Hematopoietic multipotent progenitor cell treated with erythropoietin and hydrocortisone succinate and interleukin-3 and kit ligand, for 17 days (in vitro differentiated cells): ENCODE measurements around the gene PREP.
"Not testable (repeated sequence)": the region's sequence is repeated elsewhere in the genome, so short reads cannot be mapped to it uniquely, and the experiment has no call there.

Experiments
- DNase-seq: peaks from one replicate; pipeline ENCODE4 v3.0.0-alpha.2; 2015; ENCODE audit warnings: low spot score

PREP gene

DNA sequence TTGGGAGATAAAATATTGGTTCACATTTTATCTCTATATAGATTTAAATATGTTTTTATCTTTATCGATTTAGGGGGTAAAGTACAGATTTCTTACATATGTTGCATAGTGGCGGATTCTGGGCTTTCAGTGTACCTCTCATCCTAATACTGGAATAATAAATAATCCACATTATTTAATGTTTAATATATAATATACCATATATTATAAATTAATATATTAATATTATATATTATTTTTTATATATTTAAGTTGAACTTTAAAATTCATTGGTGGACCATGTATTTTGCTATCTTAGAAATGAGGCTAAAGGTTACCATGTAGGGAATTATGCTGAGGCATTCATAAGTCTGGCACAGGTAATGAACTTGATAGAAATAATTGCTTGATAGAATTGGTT is 133.5 kb downstream of the PREP start:
- no peak for DNase-seq

- DNase-seq = no peak
These were observed 138.9 kb downstream of the PREP start for GRCh38 chr6:105263685-105264610.

DNA sequence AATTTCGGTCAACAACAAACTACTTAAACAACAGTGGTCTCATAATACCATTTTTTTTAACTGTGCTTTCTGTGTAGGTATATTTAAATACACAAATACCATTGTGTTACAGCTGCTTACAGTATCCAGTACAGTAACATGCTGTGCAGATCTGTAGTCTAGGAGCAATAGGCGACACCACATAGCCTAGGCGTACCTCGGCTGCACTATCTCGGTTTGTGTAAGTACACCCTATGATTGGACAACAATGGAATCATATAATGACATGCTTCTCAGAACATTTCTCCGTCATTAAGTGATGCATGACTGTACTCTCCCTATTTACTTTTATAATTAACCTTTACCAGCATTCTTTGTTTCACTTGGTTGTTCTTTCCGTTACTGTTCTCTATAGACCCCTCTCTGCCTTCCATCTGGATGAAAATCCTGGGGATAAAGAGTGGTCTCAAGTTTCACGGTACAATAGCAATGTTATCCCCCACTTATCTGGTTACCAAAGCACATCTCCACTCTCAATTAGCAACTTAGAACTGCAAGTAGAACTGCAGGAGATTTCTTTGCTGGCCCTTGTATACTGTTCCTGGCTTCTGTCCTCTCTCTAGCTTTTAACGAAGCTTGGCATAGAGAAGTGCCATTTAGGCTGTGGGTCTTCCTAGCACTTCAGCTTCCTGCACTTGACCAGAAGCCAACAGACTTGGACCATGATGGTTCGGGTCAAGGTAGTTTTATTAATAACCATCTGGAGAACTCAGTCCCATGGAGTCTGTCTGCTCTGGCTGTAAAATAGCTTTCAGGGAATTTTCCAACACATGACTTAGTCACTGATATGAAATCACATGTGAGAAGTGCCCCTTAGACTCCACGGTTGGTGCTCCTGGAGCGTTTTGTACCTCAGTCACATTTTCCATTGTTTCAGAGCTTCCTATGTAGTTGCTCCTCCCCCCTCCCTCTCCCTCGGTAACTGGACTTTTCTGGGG is 142.7 kb downstream of the PREP start:
- no peak for DNase-seq

DNA sequence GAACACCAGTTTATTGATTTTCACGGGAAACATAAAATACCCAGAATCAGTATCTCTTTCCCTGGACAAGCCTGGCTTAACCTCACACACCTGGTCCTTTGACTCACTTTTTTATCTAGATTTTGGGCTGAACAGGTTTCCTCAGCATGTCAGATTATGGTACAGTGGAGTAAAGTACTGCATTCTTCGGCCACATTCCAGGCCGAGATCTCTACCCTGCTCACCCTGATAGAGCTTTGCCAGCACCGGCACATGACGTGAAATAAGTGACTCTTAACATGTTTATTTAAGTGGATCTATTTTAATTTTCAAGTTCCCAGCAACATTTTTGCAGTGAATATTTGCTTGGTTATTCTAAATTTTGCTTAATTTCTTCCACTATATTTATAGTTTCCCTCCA is 144.1 kb downstream of the PREP start:
- DNase-seq = no peak

GRCh38 chr6:105257340-105257739 is 145.5 kb downstream of the PREP start:
- no peak for DNase-seq

DNA sequence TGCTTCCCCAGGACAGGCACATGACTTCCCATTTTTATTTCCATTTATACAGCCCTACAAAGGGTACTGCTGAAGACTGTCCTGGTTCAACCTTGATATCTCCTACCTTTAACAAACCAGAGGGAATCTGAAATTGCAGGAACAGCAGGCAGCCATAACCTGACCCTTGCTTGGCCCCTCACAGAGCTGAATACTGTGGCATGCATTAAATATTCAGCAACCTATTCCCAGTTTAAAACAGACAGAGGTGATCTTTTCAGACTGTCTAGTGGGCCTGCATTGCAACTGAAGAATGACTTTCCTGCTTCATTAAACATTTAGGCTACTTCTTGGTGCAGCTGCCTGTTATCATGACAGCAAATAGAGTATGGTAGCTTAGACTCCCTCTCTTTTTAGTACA is 146.3 kb downstream of the PREP start:
- no peak for DNase-seq

GRCh38 chr6:105253787-105254186 is 149.1 kb downstream of the PREP start:
- no peak for DNase-seq

- no peak for DNase-seq
These were observed 151.2 kb downstream of the PREP start for GRCh38 chr6:105251689-105252088.

DNA sequence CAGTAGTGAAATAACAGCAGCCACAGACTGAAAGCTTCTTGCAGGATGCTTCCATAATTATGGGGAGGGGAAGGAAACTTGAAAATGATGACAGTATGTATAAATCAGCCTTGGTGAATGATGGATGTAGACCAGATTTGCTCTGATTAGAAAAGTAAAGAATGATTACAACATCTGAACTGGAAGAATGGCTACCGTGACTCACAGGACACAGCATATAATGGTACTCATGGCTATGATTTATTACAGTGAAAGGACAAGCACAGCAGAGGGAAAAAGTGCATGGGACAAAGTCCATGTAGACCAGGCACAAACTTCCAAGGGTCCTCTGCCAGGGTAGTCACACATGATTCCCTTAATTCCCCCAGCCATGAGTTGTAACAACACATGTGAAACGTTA is 152.3 kb downstream of the PREP start:
- DNase-seq = no peak

DNA sequence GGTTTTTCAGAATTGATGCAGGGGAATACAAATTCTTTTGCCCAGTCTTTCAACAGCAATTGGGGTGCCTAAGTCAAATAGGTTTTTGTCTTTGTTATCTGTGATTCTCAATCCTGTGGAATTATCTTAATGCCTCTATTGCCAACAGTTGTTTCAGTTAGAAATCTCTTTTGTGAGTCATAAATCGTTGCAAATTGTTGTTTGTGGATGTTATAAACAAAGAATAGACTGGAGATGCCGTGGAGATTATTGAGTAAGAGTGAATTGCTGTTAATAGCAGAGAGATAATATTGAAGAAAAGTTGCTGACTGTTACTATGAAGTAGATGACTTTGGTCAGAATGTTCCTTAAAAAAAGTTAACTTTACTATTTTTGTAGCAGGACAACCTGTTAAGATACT is 159.4 kb downstream of the PREP start:
- DNase-seq = no peak

GRCh38 chr6:105235155-105235554 is 167.7 kb downstream of the PREP start:
- no peak for DNase-seq

GRCh38 chr6:105231771-105232170 is 171.1 kb downstream of the PREP start:
- DNase-seq = not testable (repeated sequence)
